RWPE1 (cell line): ENCODE data around the gene PKP1.

Experiments used
- CTCF ChIA-PET: fragments of 350-600 bp; sonication (Branson Sonifier 250); formaldehyde crosslinking; extraction: SDS; loops from one replicate; lab custom pipeline; 2021; lab: Yijun Ruan, JAX
- POLR2A ChIA-PET: fragments of 400-600 bp; formaldehyde crosslinking; extraction: SDS; loops from one replicate; lab custom pipeline; 2020; ENCODE audit warnings: antibody characterized with exemption; ENCODE audit not compliant: low non-redundant PET; lab: Yijun Ruan, JAX
- DNase-seq: peaks from one replicate; pipeline ENCODE4 v3.0.0; 2012; ENCODE audit warnings: low spot score
- H3K27ac ChIP-seq: fragments of 450-650 bp; 2 replicates; pipeline ENCODE4 v1.5.1; 2017
- TF ChIP-seq, protein P1 (sequence below): fragments of 450-650 bp; conservative IDR thresholded peaks from 2 replicates; pipeline ENCODE4 v1.5.1; 2017; ENCODE audit warnings: low read depth, mild to moderate bottlenecking

PKP1 gene

DNA sequence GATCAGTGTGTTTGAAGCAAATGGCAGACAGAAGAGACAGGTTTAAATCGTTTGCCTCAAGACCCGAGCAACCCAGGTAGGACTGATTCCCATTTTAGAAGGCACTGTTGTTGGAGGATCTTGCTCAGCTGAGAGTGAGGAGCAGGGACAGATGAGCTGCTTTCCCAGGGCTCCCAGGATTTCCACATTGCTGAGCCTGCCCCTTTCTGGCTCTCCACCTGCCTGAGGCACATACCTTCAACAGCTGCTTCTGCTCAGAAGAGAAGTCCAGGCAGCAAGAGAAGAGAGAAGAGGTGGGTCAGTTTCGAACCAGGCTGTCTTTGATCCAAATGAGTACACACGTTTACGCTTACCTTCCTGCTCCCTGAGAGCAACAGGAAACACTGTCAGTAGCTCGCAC is 88.5 kb downstream of the PKP1 start:
- TF ChIP-seq, protein P1, sequence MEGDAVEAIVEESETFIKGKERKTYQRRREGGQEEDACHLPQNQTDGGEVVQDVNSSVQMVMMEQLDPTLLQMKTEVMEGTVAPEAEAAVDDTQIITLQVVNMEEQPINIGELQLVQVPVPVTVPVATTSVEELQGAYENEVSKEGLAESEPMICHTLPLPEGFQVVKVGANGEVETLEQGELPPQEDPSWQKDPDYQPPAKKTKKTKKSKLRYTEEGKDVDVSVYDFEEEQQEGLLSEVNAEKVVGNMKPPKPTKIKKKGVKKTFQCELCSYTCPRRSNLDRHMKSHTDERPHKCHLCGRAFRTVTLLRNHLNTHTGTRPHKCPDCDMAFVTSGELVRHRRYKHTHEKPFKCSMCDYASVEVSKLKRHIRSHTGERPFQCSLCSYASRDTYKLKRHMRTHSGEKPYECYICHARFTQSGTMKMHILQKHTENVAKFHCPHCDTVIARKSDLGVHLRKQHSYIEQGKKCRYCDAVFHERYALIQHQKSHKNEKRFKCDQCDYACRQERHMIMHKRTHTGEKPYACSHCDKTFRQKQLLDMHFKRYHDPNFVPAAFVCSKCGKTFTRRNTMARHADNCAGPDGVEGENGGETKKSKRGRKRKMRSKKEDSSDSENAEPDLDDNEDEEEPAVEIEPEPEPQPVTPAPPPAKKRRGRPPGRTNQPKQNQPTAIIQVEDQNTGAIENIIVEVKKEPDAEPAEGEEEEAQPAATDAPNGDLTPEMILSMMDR: no peak
- DNase-seq: no peak
- ChIA-PET CTCF (interaction anchor here (1.3 to 1.8 kb wide), 2 partner anchors 9 to 218 kb away, joined by 3 to 5 read pairs; no protein-coding TSS in a partner anchor), POLR2A (interaction anchor here (0.6 kb wide), 1 partner anchor 210 kb away, joined by 3 read pairs; no protein-coding TSS in a partner anchor)
- no peak overlapping the region for H3K27ac ChIP-seq

DNA sequence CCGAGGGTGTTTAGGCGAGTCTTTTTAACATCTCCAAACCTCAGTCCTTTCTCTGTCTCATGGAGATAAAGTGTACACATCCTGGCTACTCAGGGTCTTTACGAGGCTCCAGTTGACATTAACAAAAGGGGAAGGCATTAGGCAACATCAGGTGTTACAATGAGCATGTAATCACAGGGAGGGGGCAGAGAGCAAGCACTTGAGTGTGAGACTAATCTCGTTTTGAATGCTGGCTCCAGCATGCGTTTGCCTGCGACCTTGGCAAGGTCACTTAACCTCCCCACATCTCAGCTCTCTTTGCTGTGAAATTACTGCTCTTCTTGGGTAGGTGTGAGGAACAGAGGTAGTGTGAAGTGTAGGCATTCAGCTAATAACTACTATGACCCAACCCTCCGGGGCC is 91.1 kb downstream of the PKP1 start:
- CTCF ChIA-PET: interaction anchor here (0.6 to 3.0 kb wide), 4 partner anchors 10 to 61 kb away, joined by 4 to 22 read pairs (median 8); no protein-coding TSS in a partner anchor
- TF ChIP-seq, protein P1: no peak
- H3K27ac ChIP-seq: no peak overlapping the region
- DNase-seq: no peak
- POLR2A ChIA-PET: no interaction called here

DNA sequence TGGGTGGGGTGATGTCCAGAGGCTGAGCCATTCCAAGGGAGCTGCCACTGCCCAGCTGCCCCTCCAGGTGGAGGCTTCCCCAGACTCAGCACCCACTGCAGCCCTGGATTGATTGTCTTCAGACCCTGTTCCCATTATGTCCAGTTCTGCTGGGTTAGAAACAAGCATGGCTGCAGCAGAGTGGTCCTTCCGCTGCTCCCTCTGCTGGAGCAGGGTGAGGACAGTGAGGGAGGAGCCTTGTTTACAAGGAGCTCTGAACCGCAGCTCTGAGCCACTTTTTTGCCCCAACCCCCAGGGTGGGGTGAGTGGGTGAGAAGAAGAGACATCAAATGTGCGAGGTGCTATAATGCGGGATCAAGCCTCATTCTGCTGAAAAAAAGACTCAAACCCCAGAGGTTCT is 91.9 kb downstream of the PKP1 start:
- TF ChIP-seq, protein P1: no peak
- POLR2A ChIA-PET: no interaction called here
- CTCF ChIA-PET: interaction anchor here (0.7 to 3.0 kb wide), 6 partner anchors 9 to 273 kb away, joined by 3 to 22 read pairs (median 6); no protein-coding TSS in a partner anchor
- no peak overlapping the region for H3K27ac ChIP-seq
- DNase-seq: no peak

DNA sequence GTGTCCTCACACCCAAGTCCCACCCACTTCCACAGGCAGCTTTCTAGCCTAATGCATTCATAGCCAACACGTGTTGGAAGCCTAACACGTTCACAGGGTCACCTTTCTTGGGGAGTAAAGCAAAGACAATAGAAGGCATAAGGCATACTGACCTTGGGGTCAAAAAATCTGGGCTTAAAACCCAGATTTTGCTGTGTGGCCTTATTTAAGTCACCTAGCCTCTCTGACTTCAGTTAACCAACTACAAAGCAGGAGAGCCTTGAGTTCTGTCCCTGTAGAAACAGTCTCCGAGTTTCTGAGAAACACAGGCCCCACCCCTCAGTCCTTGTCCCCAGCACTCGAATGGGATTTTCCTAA is 92.8 kb downstream of the PKP1 start:
- TF ChIP-seq, protein P1: no peak
- no peak overlapping the region for H3K27ac ChIP-seq
- CTCF ChIA-PET: interaction anchor here (0.6 to 3.0 kb wide), 7 partner anchors 9 to 844 kb away, joined by 3 to 22 read pairs (median 4); no protein-coding TSS in a partner anchor
- POLR2A ChIA-PET: no interaction called here
- DNase-seq: no peak

DNA sequence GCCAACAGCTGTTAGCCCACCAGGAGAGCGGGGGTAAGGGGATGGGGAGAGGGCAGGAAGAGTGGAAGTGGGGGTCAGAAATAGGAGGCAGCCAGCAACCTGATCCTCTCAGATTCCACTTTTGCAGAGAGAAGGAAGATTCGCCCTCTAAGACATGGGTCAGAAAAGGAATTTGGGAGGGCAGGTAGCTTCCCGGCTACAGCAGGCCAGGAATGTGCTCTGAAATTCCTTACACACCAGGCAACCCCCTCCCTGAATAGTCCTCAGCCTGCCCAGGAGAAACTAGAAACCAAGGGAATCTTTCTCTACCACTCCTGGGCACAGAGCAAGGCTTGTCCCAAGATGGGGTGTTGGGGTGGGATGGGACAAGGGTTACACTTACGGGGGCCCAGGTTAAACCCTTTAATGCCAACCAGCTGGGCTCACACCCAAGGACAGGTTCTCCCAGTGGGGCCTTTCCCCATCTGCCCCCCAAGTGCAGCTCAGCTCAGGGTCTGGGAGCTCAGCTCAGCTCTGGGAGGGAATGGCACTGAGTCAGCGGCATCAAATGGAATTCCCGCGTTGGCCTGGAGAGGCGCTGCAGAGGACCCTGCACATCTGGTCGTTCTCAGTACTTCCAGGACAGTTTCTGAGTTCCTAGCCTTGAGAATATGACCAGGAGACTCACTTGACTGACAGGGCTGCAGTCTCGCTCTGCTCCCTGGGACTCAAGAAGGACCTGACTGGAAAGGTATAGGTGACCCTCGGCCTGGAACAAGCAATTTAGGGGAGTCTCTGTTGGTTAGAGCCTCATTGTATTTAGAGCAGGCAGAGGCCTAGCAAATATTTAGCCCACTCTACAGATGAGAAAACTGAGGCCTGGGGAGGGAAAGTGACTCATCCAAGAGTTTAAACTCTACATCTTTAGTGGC is 93.4 kb downstream of the PKP1 start:
- no peak overlapping the region; the same call in 1 of the 2 replicates for H3K27ac ChIP-seq
- TF ChIP-seq, protein P1: no peak
- DNase-seq: peak; percentile 88
- ChIA-PET POLR2A (interaction anchor here (0.8 kb wide), 1 partner anchor 21 kb away, joined by 3 read pairs; no protein-coding TSS in a partner anchor), CTCF (interaction anchor here (0.7 to 3.0 kb wide), 4 partner anchors 8 to 130 kb away, joined by 4 to 22 read pairs (median 9); partner anchors contain the start of gene CSRP1)

DNA sequence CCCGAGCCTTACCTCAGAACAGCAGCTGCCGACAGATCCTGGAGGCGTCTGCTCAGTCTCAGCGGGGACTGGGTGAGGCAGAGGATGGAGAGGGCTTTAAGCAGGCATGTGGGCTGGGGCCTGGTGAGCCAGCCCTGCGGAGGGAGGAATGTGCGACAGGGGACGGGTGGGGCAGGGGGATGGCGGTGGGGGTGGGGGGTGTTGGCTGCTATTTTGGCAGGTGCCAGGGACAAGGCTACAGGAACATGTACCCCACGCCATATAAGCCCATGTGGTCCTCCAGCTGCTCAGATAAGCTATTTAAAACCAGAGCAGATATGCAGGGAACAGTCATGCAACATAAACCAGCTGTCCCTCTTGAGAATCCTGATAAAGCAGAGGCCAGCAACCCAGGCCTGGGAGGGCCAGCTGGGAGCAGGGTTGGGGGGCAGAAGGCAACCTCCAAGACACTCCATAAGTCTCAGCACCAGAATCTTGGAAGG is 94.3 kb downstream of the PKP1 start, which contains the start of gene TNNT2:
TNNT2 (minus strand) TSS at position 70 of the 482 bp plus-strand sequence. CDS start 4,426 bp downstream, outside the sequence.
- TF ChIP-seq, protein P1: no peak
- POLR2A ChIA-PET: no interaction called here
- DNase-seq: no peak
- CTCF ChIA-PET: interaction anchor here (0.7 kb wide), 1 partner anchor 129 kb away, joined by 4 read pairs; the partner anchor contains the start of gene CSRP1
- no peak within 1 kb of the TSS; the same call in 1 of the 2 replicates for H3K27ac ChIP-seq
